ENCODE data around the gene BPGM. TPM values are rescaled to one million over a fixed set of nuclear protein-coding genes. Genes with fewer than 3 reads are reported as not detected.

BPGM gene
- total RNA-seq (2014; rRNA removed; shearing (Covaris generic)): 7.1 and 8.0 TPM in 2 replicates

GRCh38 chr7:134646425-134647305 is at the start of gene BPGM:
TSS of gene BPGM (plus strand) at chr7:134646853. CDS start at chr7:134661508, 14,655 bp downstream.
- peak; percentile 100 for DNase-seq (ENCODE audit: low spot score)

GRCh38 chr7:134599371-134599770 is 47.3 kb upstream of the BPGM start:
- DNase-seq (ENCODE audit: low spot score): no peak

DNA sequence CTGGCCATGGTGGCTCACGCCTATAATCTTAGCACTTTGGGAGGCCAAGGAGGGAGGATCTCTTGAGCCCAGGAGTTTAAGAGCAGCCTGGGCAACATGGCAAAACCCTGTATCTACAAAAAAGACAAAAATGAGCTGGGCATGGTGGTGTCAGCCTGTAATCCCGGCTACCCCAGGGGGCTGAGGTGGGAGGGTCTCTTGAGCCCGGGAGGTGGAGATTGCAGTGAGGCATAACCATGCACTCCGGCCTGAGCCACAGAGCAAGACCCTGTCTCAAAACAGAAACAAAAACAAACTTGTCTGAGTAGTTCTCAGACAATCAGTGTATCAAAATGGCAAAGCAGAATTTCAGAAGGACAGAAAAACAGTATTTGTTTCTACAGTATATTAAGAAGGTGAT is 45.2 kb upstream of the BPGM start:
- DNase-seq (ENCODE audit: low spot score): no peak

DNA sequence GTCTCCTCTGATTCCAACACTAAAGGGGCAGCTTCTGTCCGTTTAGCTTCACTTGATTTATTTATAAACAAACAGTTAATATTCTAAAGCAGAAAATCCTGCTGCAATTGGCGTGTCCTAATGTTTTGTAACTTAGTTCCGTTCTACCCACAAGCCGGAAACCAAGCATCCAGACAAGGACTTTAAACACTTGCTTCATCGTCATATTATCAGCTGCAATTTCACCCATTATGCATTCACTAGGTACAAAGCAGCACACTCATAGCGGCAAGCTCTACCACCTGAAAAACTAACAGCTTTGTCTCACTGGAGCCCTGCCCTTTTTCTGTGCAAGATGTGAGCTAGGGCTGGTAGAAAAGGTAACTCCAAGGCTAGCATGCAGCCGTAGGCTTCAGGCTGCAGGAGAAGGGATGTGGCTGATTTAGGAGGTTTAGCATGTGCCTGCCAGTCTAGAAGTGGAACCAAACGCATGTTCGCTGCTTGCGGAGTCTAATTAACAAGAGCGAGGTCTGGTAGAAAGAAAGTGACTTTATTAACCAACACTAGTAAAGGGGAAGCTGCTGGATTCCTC is 43.7 kb upstream of the BPGM start:
- DNase-seq (ENCODE audit: low spot score): no peak

GRCh38 chr7:134605978-134606923 is 40.4 kb upstream of the BPGM start:
- peak; percentile 91 for DNase-seq (ENCODE audit: low spot score)

GRCh38 chr7:134611611-134612151 is 35.0 kb upstream of the BPGM start:
- DNase-seq (ENCODE audit: low spot score): no peak

DNA sequence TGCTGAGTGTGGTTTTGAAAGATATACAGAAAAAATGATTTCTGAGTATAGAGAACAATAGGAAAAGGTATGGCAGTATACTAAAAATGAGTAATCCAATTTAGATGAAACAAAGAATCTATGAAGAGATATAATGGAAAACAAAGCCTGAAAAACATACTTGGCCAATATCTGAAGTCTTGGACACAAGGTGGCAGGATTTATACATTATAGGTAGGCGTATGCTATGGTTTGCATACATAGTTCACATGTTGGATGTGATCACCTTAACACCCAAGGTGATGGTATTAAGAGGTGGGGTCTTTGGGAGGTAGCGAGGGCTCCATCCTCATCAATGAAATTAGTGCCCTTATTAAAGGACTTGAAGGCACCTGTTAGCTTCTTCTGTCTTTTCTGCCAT is 34.5 kb upstream of the BPGM start:
- no peak for DNase-seq (ENCODE audit: low spot score)

DNA sequence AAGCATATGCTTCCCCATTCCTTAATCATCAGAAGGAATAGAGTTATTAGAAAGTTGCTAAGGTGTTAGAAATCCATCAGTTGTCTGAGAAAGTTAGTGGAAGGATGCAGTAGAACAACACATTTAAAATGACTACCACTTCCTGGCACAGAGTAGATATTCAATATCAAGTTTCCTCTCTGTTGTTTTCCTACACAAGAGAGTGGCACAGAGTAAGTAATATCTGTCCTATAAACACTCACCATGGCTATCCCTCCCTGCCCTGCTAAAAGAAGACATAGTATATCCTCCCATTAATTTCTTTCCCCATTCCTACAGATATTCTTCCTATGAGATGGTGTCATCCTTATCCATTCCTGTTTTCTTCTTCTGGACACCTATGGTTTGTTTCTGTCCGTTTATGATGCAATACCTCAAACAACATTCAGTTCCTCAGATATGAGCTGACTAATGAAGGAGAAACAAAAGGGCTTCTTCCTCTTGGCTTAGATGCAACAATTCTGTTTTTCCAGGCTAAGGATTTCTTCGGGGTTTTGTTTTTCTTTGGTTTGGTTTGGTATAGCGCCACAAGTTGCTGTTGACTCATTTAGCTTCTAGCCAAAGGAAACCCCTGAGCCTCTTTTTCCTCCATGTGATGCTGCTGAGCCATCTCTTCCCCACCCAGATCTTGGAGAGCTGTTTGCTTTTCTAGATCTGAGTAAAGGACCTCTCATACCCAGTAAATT is 32.9 kb upstream of the BPGM start:
- DNase-seq (ENCODE audit: low spot score): no peak

DNA sequence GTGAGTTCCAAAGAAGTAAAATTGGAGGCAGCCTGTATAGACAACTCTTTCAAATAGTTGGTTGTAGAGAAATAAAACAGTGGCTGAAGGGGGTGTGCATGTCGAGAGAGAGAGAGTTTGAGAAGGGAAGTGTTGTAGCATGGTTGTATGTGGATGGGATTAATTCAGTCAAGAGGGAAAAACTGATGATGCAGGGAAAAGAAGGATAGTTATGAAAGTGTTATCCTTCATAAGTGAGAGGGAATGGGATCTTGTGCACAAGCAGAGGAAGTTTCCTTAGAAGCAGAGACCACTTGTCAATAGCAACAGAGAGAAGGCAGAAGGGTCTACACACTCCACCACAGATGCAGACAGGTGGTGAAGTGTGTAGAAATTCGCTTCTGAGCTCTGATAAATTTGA is 30.0 kb upstream of the BPGM start:
- no peak for DNase-seq (ENCODE audit: low spot score)

DNA sequence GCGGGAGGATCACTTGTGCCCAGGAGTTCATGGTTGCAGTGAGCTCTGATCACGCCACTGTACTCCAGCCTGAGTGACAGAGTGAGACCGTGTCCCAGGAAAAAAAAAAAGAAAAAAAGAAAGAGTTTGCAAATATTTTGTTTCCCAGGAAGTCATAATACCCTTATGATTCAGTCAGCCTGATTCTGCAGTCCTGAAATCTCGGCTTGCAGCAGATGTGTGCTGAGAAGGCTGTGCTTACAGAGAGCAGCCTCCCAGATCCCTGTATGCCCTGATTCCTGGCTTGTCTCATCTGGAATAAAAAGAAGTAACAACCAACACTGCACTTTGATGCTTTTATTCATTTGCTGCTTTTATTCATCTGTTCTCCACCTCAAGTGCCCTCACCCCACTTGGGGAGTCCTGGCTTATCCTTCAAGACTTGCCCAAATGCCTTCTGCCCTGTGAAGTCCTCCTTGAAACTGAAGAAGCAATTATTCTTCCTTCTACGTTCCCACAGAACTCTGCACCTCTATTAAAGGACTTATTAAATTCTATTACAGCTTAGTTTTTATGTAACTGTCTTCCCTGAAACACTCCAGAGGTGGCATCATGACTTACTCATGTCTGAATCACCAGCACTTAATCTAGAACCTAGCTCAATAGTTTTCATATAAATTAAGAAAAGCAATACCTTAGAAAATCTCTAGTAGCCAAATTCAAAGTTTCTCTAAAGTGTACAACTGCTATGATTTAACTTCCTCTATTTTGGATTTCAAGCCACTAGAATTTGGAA is 27.7 kb upstream of the BPGM start:
- DNase-seq (ENCODE audit: low spot score): no peak

DNA sequence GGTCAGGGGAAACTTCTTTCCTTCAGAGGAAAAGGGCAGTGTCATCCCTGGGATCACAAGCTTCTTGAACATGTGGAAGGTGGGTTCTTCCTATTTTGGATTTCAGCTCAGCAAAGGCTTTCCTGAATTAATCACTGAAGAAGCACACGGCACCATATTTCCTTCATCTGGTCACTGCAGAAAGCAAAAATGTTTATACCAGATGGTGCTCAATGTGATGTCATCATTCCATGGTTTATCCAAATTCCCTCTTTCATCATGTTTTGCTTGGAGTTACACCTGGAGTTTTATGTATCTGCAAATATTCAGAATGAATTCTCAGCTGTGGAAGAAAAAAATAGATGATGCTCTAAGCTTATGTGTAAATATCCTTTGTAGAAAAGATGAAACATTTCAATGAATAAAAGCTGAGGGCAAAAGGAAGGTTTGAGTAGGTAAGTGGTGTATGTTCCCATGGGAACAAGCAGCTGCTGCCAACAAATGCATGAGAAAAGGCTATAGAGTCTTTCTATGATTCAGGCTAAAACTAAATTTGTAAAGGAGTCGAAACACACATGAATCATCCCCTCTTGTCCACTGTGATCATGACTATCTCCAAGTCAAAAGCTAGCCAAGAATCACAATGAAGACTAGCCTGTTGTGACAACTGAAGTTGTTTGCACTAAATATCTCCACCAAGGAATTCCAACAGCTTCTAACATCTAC is 26.9 kb upstream of the BPGM start:
- no peak for DNase-seq (ENCODE audit: low spot score)

DNA sequence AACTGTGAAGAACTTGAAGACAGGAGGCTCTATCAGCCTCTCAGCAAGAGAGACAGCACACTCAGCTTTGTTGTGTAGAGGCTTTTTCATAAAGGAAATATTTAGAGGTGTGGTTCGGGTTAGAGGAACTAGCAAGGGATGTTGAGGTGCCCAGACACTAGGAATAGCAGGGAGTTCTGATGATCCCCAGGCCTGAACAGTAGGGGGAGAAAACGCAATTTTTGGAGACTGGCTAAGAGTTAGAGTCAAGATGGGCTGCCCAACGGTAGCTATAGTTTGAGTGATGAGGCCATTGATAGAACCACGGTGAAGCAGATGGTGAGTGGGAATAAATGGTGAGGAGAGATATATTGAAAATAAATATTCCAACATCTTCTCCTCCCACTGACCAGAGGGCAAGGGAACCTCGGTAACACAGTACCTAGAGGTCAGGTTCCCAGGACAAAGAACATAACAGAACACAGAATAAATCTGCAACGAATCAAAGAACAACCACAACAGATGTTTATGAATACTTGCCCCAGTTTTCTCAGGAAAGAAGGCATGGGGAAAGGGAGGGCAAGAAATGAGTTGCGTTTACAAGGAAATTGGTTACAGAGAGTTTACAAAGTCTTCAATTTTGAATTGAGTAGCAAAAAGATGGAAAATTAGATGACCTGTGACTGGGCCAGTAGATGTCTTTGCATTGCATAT is 24.2 kb upstream of the BPGM start:
- no peak for DNase-seq (ENCODE audit: low spot score)

- no peak for DNase-seq (ENCODE audit: low spot score)
These were observed 23.5 kb upstream of the BPGM start for GRCh38 chr7:134623193-134623592.

GRCh38 chr7:134625550-134625949 is 21.1 kb upstream of the BPGM start:
- no peak for DNase-seq (ENCODE audit: low spot score)

DNA sequence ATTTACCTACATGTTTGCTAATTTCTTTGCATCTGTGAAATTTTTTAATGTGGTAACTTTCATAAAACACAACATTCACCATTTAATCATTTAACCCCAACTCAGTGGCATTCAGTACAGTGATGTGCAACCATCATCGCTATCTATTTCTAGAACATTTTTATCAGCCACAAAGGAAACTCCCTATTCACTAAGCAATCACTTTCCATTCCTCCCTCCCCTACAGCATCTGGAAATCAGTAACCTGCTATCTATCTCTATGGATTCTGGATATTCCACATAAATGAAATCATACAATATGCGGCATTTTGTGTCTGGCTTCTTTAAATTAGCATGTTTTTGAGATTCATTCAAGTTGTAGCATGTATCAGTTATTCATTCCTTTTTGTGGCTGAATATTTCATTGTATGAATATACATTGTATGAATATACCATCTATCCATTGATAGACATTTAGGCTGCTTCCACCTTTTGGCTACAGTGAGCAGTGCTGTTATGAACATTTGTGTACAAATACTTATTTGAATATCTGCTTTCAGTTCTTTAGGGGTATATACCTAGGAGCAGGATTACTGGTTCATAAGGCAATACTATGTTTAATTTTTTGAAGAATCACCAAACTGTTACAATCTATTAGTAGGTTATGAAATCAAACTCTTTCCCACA is 19.4 kb upstream of the BPGM start:
- no peak for DNase-seq (ENCODE audit: low spot score)

DNA sequence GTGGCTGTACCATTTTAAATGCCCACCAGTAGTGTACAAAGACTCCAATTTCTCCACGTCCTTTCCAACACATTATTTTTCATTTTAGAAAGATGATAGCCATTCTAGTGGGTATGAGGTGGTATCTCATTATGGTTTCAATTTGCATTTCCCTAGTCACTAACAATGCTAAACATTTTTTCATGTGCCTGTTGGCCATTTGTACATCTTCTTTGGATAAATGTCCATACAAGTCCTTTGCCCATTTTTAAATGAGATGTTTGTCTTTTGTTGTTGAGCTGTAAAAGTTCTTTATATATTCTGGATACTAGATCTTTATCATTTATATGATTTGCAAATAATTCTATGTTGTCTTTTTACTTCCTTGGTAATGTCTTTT is 18.9 kb upstream of the BPGM start:
- no peak for DNase-seq (ENCODE audit: low spot score)

DNA sequence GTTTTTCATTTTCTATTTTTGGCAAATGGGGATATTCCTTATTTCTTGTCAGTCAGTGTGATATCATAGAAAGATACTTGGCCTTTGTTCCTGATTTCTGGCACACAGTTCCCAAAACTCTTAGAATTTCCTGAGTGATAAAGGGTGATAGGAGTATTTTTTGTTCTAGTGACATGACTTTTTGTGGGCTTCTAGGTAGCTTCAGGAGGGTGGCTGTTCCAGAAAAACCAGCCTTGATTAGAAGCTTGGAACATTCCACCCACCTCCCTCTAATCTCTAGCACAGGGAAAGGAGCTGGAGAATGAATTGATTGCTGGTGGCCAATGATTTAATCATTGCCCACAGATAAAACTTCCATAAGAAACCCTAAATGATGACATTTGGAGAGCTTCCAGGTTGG is 17.2 kb upstream of the BPGM start:
- no peak for DNase-seq (ENCODE audit: low spot score)

- no peak for DNase-seq (ENCODE audit: low spot score)
These were observed 16.4 kb upstream of the BPGM start for GRCh38 chr7:134630237-134630636.

- no peak for DNase-seq (ENCODE audit: low spot score)
These were observed 15.8 kb upstream of the BPGM start for GRCh38 chr7:134630893-134631292.

All from HT-29 (cell line).